Measurements from ENCODE around the gene FXYD5.
A peak's percentile ranks its signal among the peaks of the same experiment; 100 is the strongest.
"Not testable (repeated sequence)": the region's sequence is repeated elsewhere in the genome, so short reads cannot be mapped to it uniquely, and the experiment has no call there.

The FXYD5 gene

DNA sequence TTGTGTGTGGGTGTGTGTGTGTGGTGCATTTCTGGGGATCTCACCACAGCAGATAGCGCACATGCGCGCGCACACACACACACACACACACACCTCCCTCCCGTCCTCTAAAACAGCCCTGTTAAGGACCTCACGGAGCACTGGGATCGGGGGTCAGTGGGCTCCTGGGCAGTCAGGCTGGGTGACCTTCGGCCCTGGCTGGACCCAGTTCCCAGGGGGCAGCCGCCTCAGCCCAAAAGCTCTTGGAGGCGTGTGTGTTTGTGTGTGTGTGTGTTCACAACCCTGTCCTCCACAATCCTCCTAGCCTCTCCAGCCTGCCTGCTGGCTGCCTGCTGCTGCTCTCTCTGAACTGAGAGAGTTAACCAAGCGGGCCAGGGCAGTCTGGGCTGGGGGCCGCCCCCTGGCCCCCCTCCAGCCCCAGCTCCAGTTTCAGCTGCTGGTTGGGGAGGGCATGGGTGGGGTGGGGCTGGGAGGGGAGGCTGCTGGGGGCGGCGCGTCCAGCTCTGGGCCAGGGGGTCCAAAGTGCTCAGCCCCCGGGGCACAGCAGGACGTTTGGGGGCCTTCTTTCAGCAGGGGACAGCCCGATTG is 16.1 kb upstream of the FXYD5 start, which contains the start of gene FXYD1:
Gene FXYD1 (plus strand): TSS at position 520 of the 588 bp plus-strand sequence. CDS start 1,256 bp downstream, outside the sequence.
- DNase-seq, result no peak

- no peak for DNase-seq
Measured at GRCh38 chr19:35140207-35140961, 14.2 kb upstream of the FXYD5 start.

DNA sequence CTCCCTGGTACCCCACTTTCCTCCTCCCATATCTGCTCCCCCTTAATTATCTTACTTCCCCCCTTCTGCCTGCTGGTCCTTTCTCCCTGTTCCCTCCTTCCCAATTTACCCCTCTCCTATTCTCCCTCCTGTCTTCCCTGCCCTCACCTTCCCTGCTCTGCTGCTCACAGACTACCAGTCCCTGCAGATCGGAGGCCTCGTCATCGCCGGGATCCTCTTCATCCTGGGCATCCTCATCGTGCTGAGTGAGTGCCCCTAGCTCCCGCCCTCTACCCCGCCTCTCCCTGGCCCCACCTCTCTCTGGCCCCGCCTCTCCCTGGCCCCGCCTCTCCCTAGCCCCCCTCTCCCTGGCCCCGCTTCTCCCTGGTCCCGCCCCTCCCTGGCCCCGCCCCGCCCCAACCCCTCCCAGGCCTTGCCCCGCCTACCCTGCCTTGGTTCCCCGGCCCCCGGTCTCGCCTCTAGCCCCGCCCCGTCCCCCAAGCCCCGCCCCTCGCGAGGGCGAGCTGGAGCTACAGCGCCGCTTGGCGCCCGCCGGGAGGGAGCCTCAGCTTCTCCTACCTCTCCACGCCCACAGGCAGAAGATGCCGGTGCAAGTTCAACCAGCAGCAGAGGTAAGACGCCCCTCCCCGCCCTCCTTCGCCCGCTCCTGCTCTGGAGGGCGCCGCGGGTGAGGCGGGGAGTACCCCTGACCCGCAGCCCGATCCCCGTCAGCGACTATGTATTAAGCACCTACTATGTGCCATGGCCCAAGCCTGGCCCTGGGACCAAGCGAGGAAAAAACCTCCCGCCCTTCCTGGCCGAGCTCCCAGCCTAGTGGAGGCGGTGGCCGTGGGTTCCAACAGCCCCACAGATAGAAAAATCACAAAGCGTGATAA is 13.3 kb upstream of the FXYD5 start:
- DNase-seq, result peak; percentile 97

GRCh38 chr19:35141837-35142605 is 12.5 kb upstream of the FXYD5 start:
- no peak for DNase-seq

DNA sequence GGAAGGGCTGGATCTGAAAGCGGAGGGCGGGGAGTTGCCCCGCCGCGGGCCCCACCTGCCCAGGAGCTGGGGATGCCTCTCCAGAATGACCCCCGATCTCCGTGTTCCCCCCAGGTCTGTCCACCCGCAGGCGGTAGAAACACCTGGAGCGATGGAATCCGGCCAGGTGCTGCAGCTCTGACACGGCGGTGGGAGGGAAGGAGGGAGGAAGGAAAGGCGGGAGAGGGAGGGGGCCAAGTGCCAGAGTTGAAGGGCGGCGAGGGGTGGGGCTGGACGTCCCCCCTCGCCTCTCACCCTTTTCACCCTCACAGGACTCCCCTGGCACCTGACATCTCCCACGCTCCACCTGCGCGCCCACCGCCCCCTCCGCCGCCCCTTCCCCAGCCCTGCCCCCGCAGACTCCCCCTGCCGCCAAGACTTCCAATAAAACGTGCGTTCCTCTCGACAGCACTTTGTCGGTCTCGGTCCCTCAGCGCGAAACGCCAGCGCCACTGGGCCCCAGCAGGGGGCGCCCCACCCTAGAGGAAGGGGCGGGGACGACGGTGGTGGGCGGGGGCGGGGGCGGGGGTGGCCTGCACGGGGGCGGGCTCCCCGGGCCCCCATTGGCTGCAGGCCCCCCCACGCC is 11.8 kb upstream of the FXYD5 start:
- DNase-seq, result peak; percentile 84

- no peak for DNase-seq
Measured at GRCh38 chr19:35143231-35143715, 11.3 kb upstream of the FXYD5 start, which contains the start of gene FXYD7. FXYD7 (plus strand) TSS chr19:35143255; CDS start chr19:35143334, 79 bp downstream.

GRCh38 chr19:35143818-35144217 is 10.7 kb upstream of the FXYD5 start:
- DNase-seq, result no peak

- no peak for DNase-seq
Measured at GRCh38 chr19:35144259-35144599, 10.3 kb upstream of the FXYD5 start.

DNA sequence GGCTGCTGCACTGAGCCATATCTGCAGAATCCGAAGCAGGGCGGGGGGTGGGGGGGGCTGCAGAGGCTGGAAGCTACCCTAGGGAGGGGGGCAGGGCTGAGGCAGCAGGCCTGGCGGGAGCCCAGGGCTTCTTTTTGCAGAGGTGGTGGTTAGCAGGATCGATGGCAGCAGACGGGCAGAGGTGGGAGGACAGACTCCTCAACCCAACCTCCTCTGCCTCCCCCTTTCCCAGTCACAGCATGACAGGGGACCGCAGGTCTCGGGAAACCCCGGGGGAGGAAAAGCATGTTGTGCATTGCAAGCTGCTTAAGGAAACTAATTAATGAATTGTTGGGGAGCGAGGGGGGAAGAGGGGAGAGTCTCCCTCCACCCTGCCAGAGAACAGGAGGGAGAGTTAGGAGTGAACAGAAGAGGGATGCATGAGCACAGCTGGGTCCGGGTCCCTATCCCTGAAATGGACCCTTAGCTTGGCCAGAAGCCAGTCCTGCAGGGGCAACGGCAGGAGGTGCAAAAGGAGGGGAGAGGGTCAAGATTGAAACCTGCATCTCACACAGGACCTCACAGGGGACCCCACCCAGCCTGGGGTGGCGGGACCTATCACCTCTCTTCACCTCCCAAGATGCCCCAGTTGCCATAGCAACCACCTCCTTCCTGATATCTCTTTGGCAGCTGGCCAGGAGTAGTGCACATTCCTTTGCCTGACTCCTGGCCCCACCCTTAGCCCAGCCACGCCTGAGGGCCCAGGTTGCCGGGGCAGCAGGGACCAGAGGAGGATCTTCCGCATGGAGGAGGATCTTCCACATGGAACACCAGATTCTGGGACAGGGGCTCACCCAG is 9.7 kb upstream of the FXYD5 start:
- peak; percentile 41 for DNase-seq

DNA sequence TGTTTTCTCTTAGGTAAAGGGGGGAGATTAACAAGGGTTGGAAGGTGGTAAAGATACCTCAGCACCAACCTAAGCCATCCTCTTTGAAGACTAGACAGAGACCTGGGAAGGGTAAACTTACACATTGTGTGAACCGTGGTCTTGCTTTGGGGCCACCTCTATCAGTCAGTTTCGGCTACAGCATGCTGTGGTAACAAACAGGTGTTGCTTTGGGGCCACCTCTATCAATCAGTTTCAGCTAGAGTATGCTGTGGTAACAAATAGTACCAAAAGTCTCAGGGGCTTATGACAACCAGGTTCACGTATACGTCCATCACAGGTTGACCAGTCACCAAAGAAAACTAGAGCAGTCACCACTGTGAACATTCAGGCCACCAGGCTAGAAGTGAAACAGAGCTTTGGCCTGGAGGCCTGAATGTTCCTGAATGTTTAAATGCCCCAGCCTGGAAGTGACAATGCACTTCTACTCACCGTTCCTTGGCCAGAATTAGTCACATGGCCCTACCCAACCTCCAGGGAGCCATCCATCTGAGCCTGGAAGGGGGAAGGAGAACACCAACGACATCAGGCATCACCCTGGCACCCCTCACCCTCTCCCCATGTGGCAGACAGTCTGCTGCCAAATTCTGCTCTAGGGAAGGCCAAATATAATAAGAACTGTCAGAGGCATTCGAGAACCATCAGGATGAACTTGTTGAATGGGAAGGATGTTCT is 7.6 kb upstream of the FXYD5 start:
- no peak for DNase-seq

- DNase-seq, result no peak
Measured at GRCh38 chr19:35149463-35149862, 5.1 kb upstream of the FXYD5 start.

- DNase-seq, result no peak
Measured at GRCh38 chr19:35150445-35150844, 4.1 kb upstream of the FXYD5 start.

DNA sequence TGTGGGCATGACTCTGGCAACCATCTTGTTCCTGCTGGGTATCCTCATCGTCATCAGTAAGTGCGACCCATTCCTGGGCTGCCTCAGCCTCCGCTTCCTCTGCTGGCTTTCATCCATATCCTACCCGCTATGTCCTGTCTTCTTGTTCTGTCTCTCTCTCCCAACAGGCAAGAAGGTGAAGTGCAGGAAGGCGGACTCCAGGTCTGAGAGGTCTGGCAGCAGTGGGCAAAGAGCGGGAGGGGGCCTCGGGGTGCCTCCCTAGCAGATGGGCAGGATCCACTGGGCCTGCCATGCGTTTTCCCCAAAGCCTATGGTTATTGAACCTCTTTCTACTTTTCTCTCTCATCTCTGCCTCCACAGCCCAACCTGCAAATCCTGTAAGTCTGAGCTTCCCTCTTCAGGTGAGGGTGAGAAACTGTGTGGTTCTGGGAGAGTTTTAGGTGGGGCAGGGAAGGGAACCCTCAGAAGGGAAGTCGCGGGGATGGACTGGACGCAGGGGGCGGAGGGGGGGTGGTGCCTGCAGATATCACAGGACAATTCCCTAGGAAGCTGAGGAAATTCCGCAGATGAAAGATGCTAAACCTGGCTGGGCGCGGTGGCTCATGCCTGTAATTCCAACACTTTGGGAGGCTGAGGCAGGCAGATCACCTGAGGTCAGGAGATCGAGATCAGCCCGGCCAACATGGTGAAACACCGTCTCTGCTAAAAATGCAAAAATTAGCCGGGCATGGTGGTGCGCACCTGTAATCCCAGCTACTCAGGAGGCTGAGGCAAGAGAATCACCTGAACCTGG is 3.1 kb upstream of the FXYD5 start:
- DNase-seq, result no peak

DNA sequence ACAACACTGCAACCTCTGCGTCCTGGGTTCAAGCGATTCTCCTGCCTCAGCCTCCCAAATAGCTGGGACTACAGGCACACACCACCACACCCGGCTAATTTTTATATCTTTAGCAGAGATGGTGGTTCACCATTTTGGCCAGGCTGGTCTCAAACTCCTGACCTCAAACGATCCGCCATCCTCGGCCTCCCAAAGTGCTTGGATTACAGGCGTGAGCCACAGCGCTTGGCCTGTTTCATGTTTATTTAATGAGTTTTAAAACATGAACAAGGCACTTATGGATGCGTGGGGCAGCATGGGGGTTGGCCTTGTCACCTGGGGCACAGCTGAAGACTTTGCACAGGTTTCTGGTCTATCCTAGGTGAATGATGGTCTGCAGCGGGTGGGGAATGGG is 1.4 kb upstream of the FXYD5 start:
- not testable (repeated sequence) for DNase-seq

DNA sequence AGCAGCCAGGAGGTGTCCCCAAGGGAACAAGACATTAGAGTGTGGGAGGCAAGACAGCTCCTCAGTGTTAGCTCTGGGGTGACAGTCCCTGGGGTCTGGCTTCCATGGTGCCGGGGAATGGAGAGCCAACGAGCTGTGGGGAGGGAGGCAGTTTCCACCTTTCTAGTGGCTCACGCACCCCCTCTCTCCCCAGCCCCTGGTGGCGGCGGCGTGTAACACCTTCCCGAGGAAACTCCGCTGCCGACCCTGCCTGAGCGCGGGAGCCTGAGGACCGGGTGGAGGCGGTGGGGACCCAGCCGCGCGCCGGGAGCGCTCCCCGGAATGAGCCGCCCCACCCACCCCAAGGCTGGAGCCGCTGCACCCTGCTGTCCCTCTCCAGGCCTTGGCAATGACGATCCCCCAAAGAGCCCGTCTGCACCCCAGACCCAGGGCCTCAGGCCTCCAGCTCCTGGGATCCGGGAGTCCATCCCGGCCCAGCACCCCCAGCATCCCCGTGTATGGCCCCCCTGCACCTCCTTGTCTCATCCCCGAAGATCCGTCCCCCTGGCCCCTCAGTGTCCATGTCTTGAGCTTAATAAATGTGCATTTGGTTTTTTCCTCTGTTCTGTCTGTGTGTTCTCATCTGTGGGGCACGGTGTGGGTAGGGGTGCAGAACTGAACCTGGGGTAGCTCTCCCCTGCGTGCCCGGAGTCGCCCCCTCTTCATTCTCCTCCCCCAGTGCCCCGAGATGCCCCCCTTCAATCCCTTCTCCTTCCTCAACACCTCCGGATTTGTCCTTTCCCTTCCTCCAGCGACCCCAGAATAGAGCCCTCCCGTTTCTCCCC is 622 bp upstream of the FXYD5 start:
- DNase-seq, result peak; percentile 83

GRCh38 chr19:35155441-35155840 is 906 bp downstream of the FXYD5 start:
- DNase-seq, result peak; percentile 49

DNA sequence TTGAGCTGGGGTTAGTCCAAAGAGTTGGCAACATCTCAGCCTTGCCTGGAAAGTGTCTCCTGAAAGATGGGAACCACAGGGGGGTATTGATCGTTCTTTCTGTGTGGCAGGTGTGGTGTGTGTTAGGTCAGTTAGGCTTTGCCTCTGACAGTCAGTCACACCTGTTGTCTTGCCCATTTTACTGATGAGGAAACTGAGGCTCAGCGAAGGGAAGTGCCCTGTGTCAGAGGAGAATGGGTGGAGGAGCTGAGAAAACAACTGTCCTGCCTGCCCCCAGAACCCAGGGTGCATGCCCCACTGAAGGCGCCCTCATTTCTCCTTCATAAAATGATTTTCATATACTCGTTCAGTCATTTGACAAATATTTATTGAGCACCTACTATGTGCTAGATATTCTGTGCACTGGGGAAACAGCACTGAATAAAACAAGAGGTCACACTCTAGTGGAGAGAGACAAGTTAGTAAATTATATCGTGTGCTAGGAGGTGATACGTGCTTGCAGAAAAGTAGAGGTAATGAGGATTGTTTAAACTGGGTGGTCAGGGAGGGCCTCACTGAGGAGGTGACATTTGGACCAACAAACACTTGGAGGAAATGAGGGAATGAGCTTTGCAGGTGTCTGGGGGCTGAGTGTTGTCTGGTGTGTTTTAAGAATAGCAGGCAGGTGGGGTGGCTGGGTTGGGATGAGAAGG is 1.6 kb downstream of the FXYD5 start:
- DNase-seq, result no peak

GRCh38 chr19:35156673-35157014 is 2.1 kb downstream of the FXYD5 start:
- DNase-seq, result no peak
